GM18861 (cell line): ENCODE measurements around the gene JMJD4.

Source experiments
- ATAC-seq: cut with Tn5 transposase; IDR thresholded peaks from one replicate; pipeline ENCODE4 v1.9.1; 2021; ENCODE audit not compliant: unreplicated experiment

JMJD4 gene

GRCh38 chr1:227734856-227735538 is at the start of gene JMJD4, which contains the start of gene SNAP47:
Gene JMJD4, minus strand, starts transcription at chr1:227735302. Its CDS starts 29 bp downstream, at chr1:227735273.
Gene SNAP47, plus strand, starts transcription at chr1:227735435. Its CDS starts 12,302 bp downstream, at chr1:227747737.
- peak; percentile 94 for ATAC-seq

- no peak for ATAC-seq
These were observed 47.1 kb upstream of the JMJD4 start for GRCh38 chr1:227782226-227782625.

GRCh38 chr1:227781314-227781930 is 46.3 kb upstream of the JMJD4 start:
- no peak for ATAC-seq

GRCh38 chr1:227780101-227781044 is 45.3 kb upstream of the JMJD4 start:
- no peak for ATAC-seq

- ATAC-seq: no peak
These were observed 44.6 kb upstream of the JMJD4 start for GRCh38 chr1:227779685-227780084.

GRCh38 chr1:227779021-227779441 is 43.9 kb upstream of the JMJD4 start:
- no peak for ATAC-seq

- ATAC-seq: no peak
These were observed 43.4 kb upstream of the JMJD4 start for GRCh38 chr1:227778401-227778947.

GRCh38 chr1:227777646-227778045 is 42.5 kb upstream of the JMJD4 start:
- ATAC-seq: no peak

GRCh38 chr1:227777156-227777555 is 42.1 kb upstream of the JMJD4 start:
- ATAC-seq: no peak

GRCh38 chr1:227776331-227776771 is 41.2 kb upstream of the JMJD4 start:
- ATAC-seq: no peak

GRCh38 chr1:227775841-227776240 is 40.7 kb upstream of the JMJD4 start:
- no peak for ATAC-seq

GRCh38 chr1:227774821-227775661 is 39.9 kb upstream of the JMJD4 start:
- no peak for ATAC-seq

- no peak for ATAC-seq
These were observed 39.1 kb upstream of the JMJD4 start for GRCh38 chr1:227774051-227774731.

GRCh38 chr1:227773558-227773957 is 38.5 kb upstream of the JMJD4 start:
- ATAC-seq: no peak

GRCh38 chr1:227771771-227772170 is 36.7 kb upstream of the JMJD4 start:
- ATAC-seq: no peak

GRCh38 chr1:227771326-227771725 is 36.2 kb upstream of the JMJD4 start:
- no peak for ATAC-seq

GRCh38 chr1:227770812-227771211 is 35.7 kb upstream of the JMJD4 start:
- ATAC-seq: no peak

- ATAC-seq: no peak
These were observed 34.9 kb upstream of the JMJD4 start for GRCh38 chr1:227769936-227770494.
